HG03457 (cell line): Measurements from ENCODE around the gene SNAPC3.
A peak's percentile ranks its signal among the peaks of the same experiment; 100 is the strongest.
"Not testable (repeated sequence)": the region's sequence is repeated elsewhere in the genome, so short reads cannot be mapped to it uniquely, and the experiment has no call there.

ENCODE experiments used
- ATAC-seq: cut with Tn5 transposase; IDR thresholded peaks from one replicate; pipeline ENCODE4 v1.9.1; 2021; ENCODE audit warnings: moderate number of reproducible peaks; ENCODE audit not compliant: unreplicated experiment

The SNAPC3 gene

GRCh38 chr9:15422372-15423230 lies at the start of gene SNAPC3:
TSS of gene SNAPC3 (plus strand) at chr9:15422876. CDS start at chr9:15422880, 4 bp downstream.
- ATAC-seq = peak; percentile 98

- ATAC-seq = no peak
These were observed 48.8 kb upstream of the SNAPC3 start for GRCh38 chr9:15373881-15374280.

GRCh38 chr9:15374310-15374709 lies 48.4 kb upstream of the SNAPC3 start:
- ATAC-seq = no peak

GRCh38 chr9:15374825-15375224 lies 47.9 kb upstream of the SNAPC3 start:
- ATAC-seq = no peak

- ATAC-seq = no peak
These were observed 44.8 kb upstream of the SNAPC3 start for GRCh38 chr9:15377625-15378540.

- ATAC-seq = not testable (repeated sequence)
These were observed 43.4 kb upstream of the SNAPC3 start for GRCh38 chr9:15379317-15379716.

- ATAC-seq = not testable (repeated sequence)
These were observed 42.8 kb upstream of the SNAPC3 start for GRCh38 chr9:15379888-15380287.

GRCh38 chr9:15381491-15381890 lies 41.2 kb upstream of the SNAPC3 start:
- ATAC-seq = no peak

- no peak for ATAC-seq
These were observed 36.2 kb upstream of the SNAPC3 start for GRCh38 chr9:15386465-15386864.

GRCh38 chr9:15389173-15389572 lies 33.5 kb upstream of the SNAPC3 start:
- no peak for ATAC-seq

- ATAC-seq = no peak
These were observed 33.0 kb upstream of the SNAPC3 start for GRCh38 chr9:15389631-15390030.

- ATAC-seq = no peak
These were observed 32.5 kb upstream of the SNAPC3 start for GRCh38 chr9:15390201-15390600.

GRCh38 chr9:15392363-15392762 lies 30.3 kb upstream of the SNAPC3 start:
- no peak for ATAC-seq

- ATAC-seq = no peak
These were observed 22.3 kb upstream of the SNAPC3 start for GRCh38 chr9:15400281-15400941.

GRCh38 chr9:15401266-15401665 lies 21.4 kb upstream of the SNAPC3 start:
- ATAC-seq = no peak

GRCh38 chr9:15403155-15403554 lies 19.5 kb upstream of the SNAPC3 start:
- peak; percentile 61 for ATAC-seq

- no peak for ATAC-seq
These were observed 18.5 kb upstream of the SNAPC3 start for GRCh38 chr9:15404171-15404570.

- no peak for ATAC-seq
These were observed 5.8 kb upstream of the SNAPC3 start for GRCh38 chr9:15416880-15417279.

- ATAC-seq = no peak
These were observed 5.0 kb upstream of the SNAPC3 start for GRCh38 chr9:15417626-15418025.

- no peak for ATAC-seq
These were observed 1.9 kb upstream of the SNAPC3 start for GRCh38 chr9:15420796-15421195.

GRCh38 chr9:15421532-15421931 lies 1.1 kb upstream of the SNAPC3 start:
- no peak for ATAC-seq
